ENCODE results near the gene RTL1.

- TF ChIP-seq POLR2A (IDR thresholded peaks at IDR 0.05; ENCODE audit: low read depth), result no peak
- no peak for TF ChIP-seq CTCF (IDR thresholded peaks at IDR 0.05)
Measured at GRCh38 chr14:100904307-100905087, 975 bp upstream of the RTL1 start.

All from esophagus muscularis mucosa (tissue), 3 donors.